ENCODE measurements around the gene POT1.
A peak's percentile ranks its signal among the peaks of the same experiment; 100 is the strongest.

POT1 gene

DNA sequence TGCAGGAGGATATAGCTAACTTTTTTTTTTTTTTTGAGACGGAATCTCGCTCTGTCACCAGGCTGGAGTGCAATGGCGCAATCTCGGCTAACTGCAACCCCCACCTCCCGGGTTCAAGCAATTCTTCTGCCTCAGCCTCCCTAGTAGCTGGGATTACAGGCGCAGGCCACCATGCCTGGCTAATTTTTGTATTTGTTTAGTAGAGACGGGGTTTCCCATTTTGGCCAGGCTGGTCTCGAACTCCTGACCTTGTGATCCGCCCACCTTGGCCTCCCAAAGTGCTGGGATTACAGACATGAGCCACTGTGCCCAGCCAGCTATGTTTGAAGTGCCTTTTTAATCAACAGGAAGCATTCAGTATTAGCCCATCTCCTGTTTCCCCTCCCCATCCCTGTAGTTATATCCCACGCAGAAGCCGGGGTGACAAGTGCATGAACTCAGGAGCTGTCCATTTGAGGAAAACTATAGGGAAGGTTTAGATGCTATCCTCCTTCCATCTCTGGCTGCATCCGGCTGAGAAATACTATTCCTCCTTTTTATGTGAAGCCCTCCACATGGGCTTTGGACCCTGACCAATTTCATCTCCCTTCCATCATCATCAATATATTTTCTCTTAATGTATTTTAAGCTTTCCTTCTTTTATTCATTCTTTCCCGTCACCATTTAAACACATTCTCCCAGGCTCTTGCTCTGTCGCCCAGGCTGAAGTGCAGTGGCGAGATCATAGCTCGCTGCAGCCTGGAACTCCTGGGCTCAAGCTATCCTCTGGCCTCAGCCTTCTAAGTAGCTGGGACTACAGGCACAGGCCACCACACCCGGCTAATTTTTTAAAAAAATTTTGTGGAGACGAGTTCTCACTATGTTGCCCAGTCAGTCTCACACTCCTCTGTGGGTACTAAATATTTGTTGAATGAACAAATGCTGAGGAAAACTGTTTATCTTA lies 1.3 kb upstream of the POT1 start:
- H3K4me3 ChIP-seq (ENCODE audit: low read length): no peak overlapping the region
- TF ChIP-seq ZNF274 (IDR thresholded peaks at IDR 0.05; ENCODE audit: low read depth, low read length): no peak

DNA sequence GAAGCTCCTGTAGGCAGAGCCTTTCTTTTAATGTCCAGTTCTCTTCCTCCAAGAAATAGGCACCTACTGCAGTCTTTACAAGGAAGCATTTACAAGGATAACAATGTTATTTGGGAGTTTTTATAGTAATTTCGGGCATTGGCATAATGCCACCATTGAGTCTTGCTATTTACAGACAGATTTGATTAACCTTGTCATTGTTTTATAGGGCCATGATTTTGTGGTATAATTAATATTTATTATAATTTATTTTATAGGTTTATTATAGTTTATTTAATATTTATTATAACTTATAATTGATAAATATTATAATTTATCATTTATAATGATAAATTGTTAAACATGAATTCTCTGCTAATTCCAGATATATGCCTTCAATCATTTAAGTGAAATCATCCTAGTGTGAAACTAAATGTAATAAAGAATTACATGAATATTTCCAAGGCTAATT lies 573 bp upstream of the POT1 start:
- TF ChIP-seq ZNF274 (IDR thresholded peaks at IDR 0.05; ENCODE audit: low read depth, low read length): no peak
- peak overlapping the region; percentile 98; the same call in 1 of the 2 replicates for H3K4me3 ChIP-seq (ENCODE audit: low read length)

- H3K4me3 ChIP-seq (ENCODE audit: low read length): no peak overlapping the region
- TF ChIP-seq ZNF274 (IDR thresholded peaks at IDR 0.05; ENCODE audit: low read depth, low read length): no peak
Measured at GRCh38 chr7:124924906-124925305, 4.7 kb downstream of the POT1 start.

- TF ChIP-seq ZNF274 (IDR thresholded peaks at IDR 0.05; ENCODE audit: low read depth, low read length): no peak
- H3K4me3 ChIP-seq (ENCODE audit: low read length): no peak overlapping the region
Measured at GRCh38 chr7:124922200-124922599, 7.4 kb downstream of the POT1 start.

- no peak for TF ChIP-seq ZNF274 (IDR thresholded peaks at IDR 0.05; ENCODE audit: low read depth, low read length)
- H3K4me3 ChIP-seq (ENCODE audit: low read length): no peak overlapping the region
Measured at GRCh38 chr7:124919841-124920240, 9.8 kb downstream of the POT1 start.

DNA sequence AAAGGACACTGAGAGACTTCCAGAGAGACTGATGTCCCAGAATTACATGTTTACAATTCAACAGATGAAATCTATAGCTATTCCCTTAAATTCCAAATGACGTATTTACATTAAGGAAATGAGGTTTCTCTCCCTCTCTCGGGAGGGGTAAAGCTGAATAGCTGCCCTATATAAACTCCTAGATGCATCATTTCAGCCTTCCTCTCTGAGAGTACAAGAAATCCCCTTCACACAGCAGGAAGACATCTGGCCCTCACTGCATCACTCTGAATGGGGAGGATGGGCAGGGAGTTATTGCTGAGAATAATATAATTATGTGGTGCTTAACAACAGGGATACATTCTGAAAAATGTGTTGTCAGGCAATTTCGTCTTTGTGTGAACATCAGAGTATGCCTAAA lies 11.0 kb downstream of the POT1 start:
- TF ChIP-seq ZNF274 (IDR thresholded peaks at IDR 0.05; ENCODE audit: low read depth, low read length): no peak
- H3K4me3 ChIP-seq (ENCODE audit: low read length): no peak overlapping the region

DNA sequence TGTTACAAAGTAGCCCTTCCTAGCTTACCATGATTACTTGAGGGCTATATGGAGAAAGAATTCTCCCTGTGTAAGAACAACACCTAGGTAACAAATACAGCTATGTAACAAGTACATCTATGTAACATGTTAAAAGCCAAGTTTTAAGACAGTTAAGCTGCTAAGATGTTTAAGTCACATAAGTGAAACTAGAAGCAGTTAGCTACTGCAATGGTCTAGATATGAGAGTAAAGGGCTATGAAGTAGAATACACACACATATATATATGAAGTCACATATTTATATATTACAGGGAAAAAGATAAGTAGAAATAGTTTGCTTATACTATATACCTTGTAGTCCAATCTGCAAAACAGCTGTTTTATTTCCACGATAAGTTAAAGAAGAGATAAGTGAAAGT lies 14.4 kb downstream of the POT1 start:
- H3K4me3 ChIP-seq (ENCODE audit: low read length): no peak overlapping the region
- no peak for TF ChIP-seq ZNF274 (IDR thresholded peaks at IDR 0.05; ENCODE audit: low read depth, low read length)

- no peak overlapping the region for H3K4me3 ChIP-seq (ENCODE audit: low read length)
- TF ChIP-seq ZNF274 (IDR thresholded peaks at IDR 0.05; ENCODE audit: low read depth, low read length): no peak
Measured at GRCh38 chr7:124914298-124914697, 15.3 kb downstream of the POT1 start.

DNA sequence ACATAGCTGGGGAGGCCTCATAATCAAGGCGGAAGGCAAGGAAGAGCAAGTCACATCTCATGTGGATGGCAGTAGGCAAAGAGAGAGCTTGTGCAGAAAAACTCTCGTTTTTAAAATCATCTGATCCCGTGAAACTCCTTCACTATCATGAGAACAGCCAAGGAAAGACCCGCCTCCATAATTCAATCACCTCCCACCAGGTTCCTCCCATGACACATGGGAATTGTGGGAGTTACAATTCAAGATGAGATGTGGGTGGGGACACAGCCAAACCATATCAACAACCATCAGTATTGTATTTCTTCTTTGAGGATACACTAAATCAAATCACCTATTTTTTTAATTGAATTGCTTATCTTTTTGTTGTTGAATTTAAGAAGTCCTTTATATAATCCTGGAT lies 16.7 kb downstream of the POT1 start:
- no peak for TF ChIP-seq ZNF274 (IDR thresholded peaks at IDR 0.05; ENCODE audit: low read depth, low read length)
- no peak overlapping the region for H3K4me3 ChIP-seq (ENCODE audit: low read length)

DNA sequence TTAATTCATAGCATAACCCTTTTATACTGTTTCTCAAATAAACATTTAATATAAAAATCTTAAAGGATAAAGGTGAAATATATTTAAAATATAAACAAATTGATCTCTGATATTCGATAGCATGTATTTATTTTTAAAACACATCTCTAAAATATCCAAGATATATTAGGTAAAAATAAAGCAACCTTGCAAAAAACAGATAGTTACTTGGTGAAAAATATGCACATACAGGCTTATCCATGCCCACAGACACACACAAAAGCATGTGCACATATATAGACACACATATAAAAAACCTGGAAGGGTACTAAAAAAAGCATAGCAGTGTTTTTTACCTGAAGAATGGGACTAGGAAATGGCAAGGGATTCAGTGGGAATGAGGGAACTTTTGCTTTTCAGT lies 19.8 kb downstream of the POT1 start:
- TF ChIP-seq ZNF274 (IDR thresholded peaks at IDR 0.05; ENCODE audit: low read depth, low read length): no peak
- no peak overlapping the region for H3K4me3 ChIP-seq (ENCODE audit: low read length)

- TF ChIP-seq ZNF274 (IDR thresholded peaks at IDR 0.05; ENCODE audit: low read depth, low read length): no peak
- H3K4me3 ChIP-seq (ENCODE audit: low read length): no peak overlapping the region
Measured at GRCh38 chr7:124908259-124908658, 21.4 kb downstream of the POT1 start.

DNA sequence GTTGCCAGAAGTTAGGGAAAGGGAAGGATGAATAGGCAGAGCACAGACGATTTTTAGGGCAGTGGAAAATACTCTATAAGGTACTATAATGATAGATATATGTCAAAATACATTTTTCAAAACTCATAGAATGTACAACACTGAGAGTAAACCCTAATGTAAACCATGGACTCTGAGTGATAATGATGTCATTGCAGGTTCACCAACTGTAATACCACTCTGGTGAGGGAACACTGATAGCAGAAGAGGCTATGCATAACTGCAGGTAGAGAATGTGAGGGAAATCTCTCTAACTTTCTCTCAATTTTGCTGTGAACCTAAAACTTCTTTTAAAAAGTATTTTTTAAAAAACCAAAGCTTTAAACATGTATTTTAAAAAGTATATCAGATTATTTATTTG lies 22.1 kb downstream of the POT1 start:
- H3K4me3 ChIP-seq (ENCODE audit: low read length): no peak overlapping the region
- no peak for TF ChIP-seq ZNF274 (IDR thresholded peaks at IDR 0.05; ENCODE audit: low read depth, low read length)

- H3K4me3 ChIP-seq (ENCODE audit: low read length): no peak overlapping the region
- TF ChIP-seq ZNF274 (IDR thresholded peaks at IDR 0.05; ENCODE audit: low read depth, low read length): no peak
Measured at GRCh38 chr7:124898531-124898930, 31.1 kb downstream of the POT1 start.

- no peak for TF ChIP-seq ZNF274 (IDR thresholded peaks at IDR 0.05; ENCODE audit: low read depth, low read length)
- no peak overlapping the region for H3K4me3 ChIP-seq (ENCODE audit: low read length)
Measured at GRCh38 chr7:124896001-124896400, 33.6 kb downstream of the POT1 start.

GRCh38 chr7:124893140-124893827 lies 36.3 kb downstream of the POT1 start:
- TF ChIP-seq ZNF274 (IDR thresholded peaks at IDR 0.05; ENCODE audit: low read depth, low read length): no peak

More at GRCh38 chr7:124893140-124893827, 36.3 kb downstream of the POT1 start:
- H3K4me3 ChIP-seq (ENCODE audit: low read length): no peak overlapping the region
